GOT3 (cell line): ENCODE results near the gene PLEKHM2.

Experiments
- DNase-seq: peaks from one replicate; lab custom pipeline; 2025; ENCODE audit warnings: mixed read lengths; lab: John Stamatoyannopoulos, UW

Gene PLEKHM2

GRCh38 chr1:15724949-15725880 lies 41.1 kb downstream of the PLEKHM2 start:
- no peak for DNase-seq

- DNase-seq, result no peak
Measured at GRCh38 chr1:15726508-15726907, 42.4 kb downstream of the PLEKHM2 start.

GRCh38 chr1:15727021-15727420 lies 42.9 kb downstream of the PLEKHM2 start:
- no peak for DNase-seq

- no peak for DNase-seq
Measured at GRCh38 chr1:15727424-15727823, 43.3 kb downstream of the PLEKHM2 start.

- DNase-seq, result no peak
Measured at GRCh38 chr1:15727866-15728534, 43.9 kb downstream of the PLEKHM2 start.

GRCh38 chr1:15728937-15729657 lies 45.0 kb downstream of the PLEKHM2 start:
- DNase-seq, result no peak

GRCh38 chr1:15730423-15730822 lies 46.3 kb downstream of the PLEKHM2 start:
- DNase-seq, result no peak

GRCh38 chr1:15730936-15731335 lies 46.8 kb downstream of the PLEKHM2 start:
- DNase-seq, result no peak

- no peak for DNase-seq
Measured at GRCh38 chr1:15731735-15732685, 47.9 kb downstream of the PLEKHM2 start.

- DNase-seq, result no peak
Measured at GRCh38 chr1:15732686-15733081, 48.6 kb downstream of the PLEKHM2 start.

- DNase-seq, result no peak
Measured at GRCh38 chr1:15733218-15733725, 49.2 kb downstream of the PLEKHM2 start.

- no peak for DNase-seq
Measured at GRCh38 chr1:15733726-15734226, 49.7 kb downstream of the PLEKHM2 start.

GRCh38 chr1:15734296-15734695 lies 50.2 kb downstream of the PLEKHM2 start:
- no peak for DNase-seq

GRCh38 chr1:15734901-15735300 lies 50.8 kb downstream of the PLEKHM2 start:
- no peak for DNase-seq

GRCh38 chr1:15735304-15736037 lies 51.4 kb downstream of the PLEKHM2 start:
- DNase-seq, result no peak

- DNase-seq, result no peak
Measured at GRCh38 chr1:15736038-15736891, 52.1 kb downstream of the PLEKHM2 start, which contains the start of gene SLC25A34. TSS of gene SLC25A34 (plus strand) at chr1:15736258. CDS start at chr1:15736486, 228 bp downstream.

- no peak for DNase-seq
Measured at GRCh38 chr1:15736892-15737261, 52.8 kb downstream of the PLEKHM2 start.

GRCh38 chr1:15737324-15738319 lies 53.5 kb downstream of the PLEKHM2 start:
- no peak for DNase-seq
